ENCODE results near the gene HS3ST4. TPM values are rescaled to one million over a fixed set of nuclear protein-coding genes. Genes with fewer than 3 reads are reported as not detected.

Gene HS3ST4
- total and polyA plus RNA-seq, 2 experiments from 2014 or later: 0.44 to 2.1 TPM

- H3F3A ChIP-seq (replicated peaks; ENCODE audit: low read depth): no peaks in the 10 kb centered on the region
- no peaks in the 10 kb centered on the region for H3K79me2 ChIP-seq (replicated peaks; ENCODE audit: insufficient read depth)
- H3K4me1 ChIP-seq (ENCODE audit: insufficient read depth): no peaks in the 10 kb centered on the region
- Mint-ChIP-seq H3K4me1 (no peaks in the 10 kb centered on the region; the same call in 2 of the 3 replicates), H3K27ac (no peak overlapping the region), H3K4me3 (no peak overlapping the region), H3K36me3 (ENCODE audit: low read depth) (peaks cover 11% of the 10 kb centered on the region; the same call in 2 of the 3 replicates), H3K9me3 (peaks cover 86% of the 10 kb centered on the region), H3K27me3 (ENCODE audit: insufficient read depth, low read depth, poor library complexity) (peaks cover 2% of the 10 kb centered on the region)
- no peak for ATAC-seq
- H4K20me1 ChIP-seq (replicated peaks; ENCODE audit: insufficient read depth): no peaks in the 10 kb centered on the region
- no peaks in the 10 kb centered on the region for H3K27me3 ChIP-seq (ENCODE audit: insufficient read depth)
- TF ChIP-seq NANOG (IDR thresholded peaks at IDR 0.05; ENCODE audit: borderline replicate concordance) (no peak), EZH2phosphoT487 (IDR thresholded peaks at IDR 0.05; ENCODE audit: unreplicated experiment) (no peak), CREB1 (CRISPR knock-in tag; IDR thresholded peaks at IDR 0.05; ENCODE audit: low read depth) (no peak), ZNF331 (CRISPR knock-in tag; IDR thresholded peaks at IDR 0.05; ENCODE audit: low read depth) (no peak), ETS1 (IDR thresholded peaks at IDR 0.05) (no peak), CTCF (conservative IDR thresholded peaks at IDR 0.05; ENCODE audit: low read depth in 2 of 2) (no peak), POLR2AphosphoS5 (IDR thresholded peaks at IDR 0.05; ENCODE audit: low read depth) (no peak), JUNB (IDR thresholded peaks at IDR 0.05; ENCODE audit: unreplicated experiment) (no peak), STAT1 (IDR thresholded peaks at IDR 0.05; ENCODE audit: unreplicated experiment) (no peak), EZH2 (IDR thresholded peaks at IDR 0.05; ENCODE audit: low read depth, unreplicated experiment) (no peak), REST (IDR thresholded peaks at IDR 0.05; ENCODE audit: unreplicated experiment) (no peak), ZNF114 (CRISPR knock-in tag; IDR thresholded peaks at IDR 0.05) (no peak)
- TF ChIP-seq, protein P1, sequence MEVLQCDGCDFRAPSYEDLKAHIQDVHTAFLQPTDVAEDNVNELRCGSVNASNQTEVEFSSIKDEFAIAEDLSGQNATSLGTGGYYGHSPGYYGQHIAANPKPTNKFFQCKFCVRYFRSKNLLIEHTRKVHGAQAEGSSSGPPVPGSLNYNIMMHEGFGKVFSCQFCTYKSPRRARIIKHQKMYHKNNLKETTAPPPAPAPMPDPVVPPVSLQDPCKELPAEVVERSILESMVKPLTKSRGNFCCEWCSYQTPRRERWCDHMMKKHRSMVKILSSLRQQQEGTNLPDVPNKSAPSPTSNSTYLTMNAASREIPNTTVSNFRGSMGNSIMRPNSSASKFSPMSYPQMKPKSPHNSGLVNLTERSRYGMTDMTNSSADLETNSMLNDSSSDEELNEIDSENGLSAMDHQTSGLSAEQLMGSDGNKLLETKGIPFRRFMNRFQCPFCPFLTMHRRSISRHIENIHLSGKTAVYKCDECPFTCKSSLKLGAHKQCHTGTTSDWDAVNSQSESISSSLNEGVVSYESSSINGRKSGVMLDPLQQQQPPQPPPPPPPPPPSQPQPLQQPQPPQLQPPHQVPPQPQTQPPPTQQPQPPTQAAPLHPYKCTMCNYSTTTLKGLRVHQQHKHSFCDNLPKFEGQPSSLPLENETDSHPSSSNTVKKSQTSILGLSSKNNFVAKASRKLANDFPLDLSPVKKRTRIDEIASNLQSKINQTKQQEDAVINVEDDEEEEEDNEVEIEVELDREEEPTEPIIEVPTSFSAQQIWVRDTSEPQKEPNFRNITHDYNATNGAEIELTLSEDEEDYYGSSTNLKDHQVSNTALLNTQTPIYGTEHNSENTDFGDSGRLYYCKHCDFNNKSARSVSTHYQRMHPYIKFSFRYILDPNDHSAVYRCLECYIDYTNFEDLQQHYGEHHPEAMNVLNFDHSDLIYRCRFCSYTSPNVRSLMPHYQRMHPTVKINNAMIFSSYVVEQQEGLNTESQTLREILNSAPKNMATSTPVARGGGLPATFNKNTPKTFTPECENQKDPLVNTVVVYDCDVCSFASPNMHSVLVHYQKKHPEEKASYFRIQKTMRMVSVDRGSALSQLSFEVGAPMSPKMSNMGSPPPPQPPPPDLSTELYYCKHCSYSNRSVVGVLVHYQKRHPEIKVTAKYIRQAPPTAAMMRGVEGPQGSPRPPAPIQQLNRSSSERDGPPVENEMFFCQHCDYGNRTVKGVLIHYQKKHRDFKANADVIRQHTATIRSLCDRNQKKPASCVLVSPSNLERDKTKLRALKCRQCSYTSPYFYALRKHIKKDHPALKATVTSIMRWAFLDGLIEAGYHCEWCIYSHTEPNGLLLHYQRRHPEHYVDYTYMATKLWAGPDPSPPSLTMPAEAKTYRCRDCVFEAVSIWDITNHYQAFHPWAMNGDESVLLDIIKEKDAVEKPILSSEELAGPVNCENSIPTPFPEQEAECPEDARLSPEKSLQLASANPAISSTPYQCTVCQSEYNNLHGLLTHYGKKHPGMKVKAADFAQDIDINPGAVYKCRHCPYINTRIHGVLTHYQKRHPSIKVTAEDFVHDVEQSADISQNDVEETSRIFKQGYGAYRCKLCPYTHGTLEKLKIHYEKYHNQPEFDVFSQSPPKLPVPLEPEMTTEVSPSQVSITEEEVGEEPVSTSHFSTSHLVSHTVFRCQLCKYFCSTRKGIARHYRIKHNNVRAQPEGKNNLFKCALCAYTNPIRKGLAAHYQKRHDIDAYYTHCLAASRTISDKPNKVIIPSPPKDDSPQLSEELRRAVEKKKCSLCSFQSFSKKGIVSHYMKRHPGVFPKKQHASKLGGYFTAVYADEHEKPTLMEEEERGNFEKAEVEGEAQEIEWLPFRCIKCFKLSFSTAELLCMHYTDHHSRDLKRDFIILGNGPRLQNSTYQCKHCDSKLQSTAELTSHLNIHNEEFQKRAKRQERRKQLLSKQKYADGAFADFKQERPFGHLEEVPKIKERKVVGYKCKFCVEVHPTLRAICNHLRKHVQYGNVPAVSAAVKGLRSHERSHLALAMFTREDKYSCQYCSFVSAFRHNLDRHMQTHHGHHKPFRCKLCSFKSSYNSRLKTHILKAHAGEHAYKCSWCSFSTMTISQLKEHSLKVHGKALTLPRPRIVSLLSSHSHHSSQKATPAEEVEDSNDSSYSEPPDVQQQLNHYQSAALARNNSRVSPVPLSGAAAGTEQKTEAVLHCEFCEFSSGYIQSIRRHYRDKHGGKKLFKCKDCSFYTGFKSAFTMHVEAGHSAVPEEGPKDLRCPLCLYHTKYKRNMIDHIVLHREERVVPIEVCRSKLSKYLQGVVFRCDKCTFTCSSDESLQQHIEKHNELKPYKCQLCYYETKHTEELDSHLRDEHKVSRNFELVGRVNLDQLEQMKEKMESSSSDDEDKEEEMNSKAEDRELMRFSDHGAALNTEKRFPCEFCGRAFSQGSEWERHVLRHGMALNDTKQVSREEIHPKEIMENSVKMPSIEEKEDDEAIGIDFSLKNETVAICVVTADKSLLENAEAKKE (CRISPR knock-in tag; IDR thresholded peaks at IDR 0.05): no peak
- no peak overlapping the region for H3K4me3 ChIP-seq
- no peak for DNase-seq (ENCODE audit: low spot score)
- H3K4me2 ChIP-seq: no peak overlapping the region
- H3K9me2 ChIP-seq (ENCODE audit: insufficient read depth): 0 out of 2 replicates have a peak, but pooled peaks cover 3% of the 10 kb centered on the region
- no peak overlapping the region for H3K27ac ChIP-seq (ENCODE audit: low read depth)
- no peak overlapping the region for H2AFZ ChIP-seq
- no peaks in the 10 kb centered on the region for H3K36me3 ChIP-seq (ENCODE audit: insufficient read depth)
Measured at GRCh38 chr16:26161461-26162180, 469.9 kb downstream of the HS3ST4 start.
